SK-N-SH (cell line): ENCODE measurements around the gene THSD8. TPM values are rescaled to one million over a fixed set of nuclear protein-coding genes. Genes with fewer than 3 reads are reported as not detected.

Source experiments
- CTCF ChIA-PET: fragments of 300-600, 350-600 bp; formaldehyde crosslinking; extraction: SDS; loops from one replicate; lab custom pipeline; 2021; lab: Yijun Ruan, JAX
- POLR2A ChIA-PET: fragments of 350-600 bp; sonication (Branson Sonifier 250); formaldehyde crosslinking; extraction: SDS; loops from one replicate; lab custom pipeline; 2020; ENCODE audit warnings: antibody characterized with exemption, inconsistent platforms; lab: Yijun Ruan, JAX
- DNase-seq: peaks from one replicate; pipeline ENCODE4 v3.0.0; 2012
- H2AFZ ChIP-seq: fragments of 200-600 bp; sonication (generic); 2 replicates; pipeline ENCODE4 v1.8.1; 2016; ENCODE audit warnings: antibody characterized with exemption, mild to moderate bottlenecking, low read depth
- H3F3A ChIP-seq: fragments of 200-600 bp; sonication (generic); replicated peaks from 2 replicates; pipeline ENCODE3; 2016; ENCODE audit warnings: antibody characterized with exemption, mild to moderate bottlenecking; ENCODE audit not compliant: insufficient read depth
- H3K27ac ChIP-seq, 2 experiments: fragments of 200-500 bp in 1 of 2; fragments of 200-600 bp in 1 of 2; sonication (Bioruptor generic) in 1 of 2; sonication (generic), shearing (Covaris generic) in 1 of 2; 2 replicates each; pipeline versions ENCODE4 v1.5.1 to v1.6.1; 2014 to 2016; ENCODE audit warnings: low read depth in 2 of 2, inconsistent platforms in 1 of 2, low read length in 1 of 2, mild to moderate bottlenecking in 1 of 2, mixed read lengths in 1 of 2
- H3K27me3 ChIP-seq: fragments of 200-600 bp; sonication (generic), shearing (Covaris generic); 2 replicates; pipeline ENCODE4 v1.6.1; 2016; ENCODE audit warnings: mixed run types; ENCODE audit not compliant: insufficient read depth
- H3K36me3 ChIP-seq, 2 experiments: fragments of 200-500 bp in 1 of 2; fragments of 200-600 bp in 1 of 2; sonication (Bioruptor generic) in 1 of 2; sonication (generic) in 1 of 2; replicated peaks in 1 of 2; 2 replicates each; pipeline versions ENCODE3 to v1.5.1; 2014 to 2016; ENCODE audit warnings: low read length in 1 of 2, mild to moderate bottlenecking in 1 of 2; ENCODE audit not compliant: insufficient read depth in 2 of 2, control insufficient read depth in 1 of 2
- H3K4me1 ChIP-seq, 2 experiments: fragments of 200-500 bp in 1 of 2; fragments of 200-600 bp in 1 of 2; sonication (Bioruptor generic) in 1 of 2; sonication (generic), shearing (Covaris generic) in 1 of 2; 2 replicates each; pipeline versions ENCODE4 v1.5.1 to v1.6.1; 2014 to 2016; ENCODE audit warnings: low read depth in 1 of 2, low read length in 1 of 2, mixed run types in 1 of 2; ENCODE audit not compliant: insufficient read depth in 2 of 2, control insufficient read depth in 1 of 2
- H3K4me2 ChIP-seq: fragments of 200-600 bp; sonication (generic), shearing (Covaris generic); 2 replicates; pipeline ENCODE4 v1.6.1; 2017; ENCODE audit warnings: mixed run types
- H3K4me3 ChIP-seq, 2 experiments: fragments of 200-500 bp in 1 of 2; fragments of 200-600 bp in 1 of 2; sonication (Bioruptor generic) in 1 of 2; sonication (generic), shearing (Covaris generic) in 1 of 2; 2 replicates each; pipeline versions ENCODE4 v1.5.1 to v1.8.1; 2014 to 2016; ENCODE audit warnings: low read depth in 2 of 2, inconsistent platforms in 1 of 2, low read length in 1 of 2, mild to moderate bottlenecking in 1 of 2, mixed read lengths in 1 of 2, moderate library complexity in 1 of 2
- H3K79me2 ChIP-seq: fragments of 200-600 bp; sonication (generic); 2 replicates; pipeline ENCODE4 v1.8.1; 2017; ENCODE audit warnings: mild to moderate bottlenecking; ENCODE audit not compliant: insufficient read depth
- H3K9ac ChIP-seq: fragments of 200-600 bp; sonication (generic); 2 replicates; pipeline ENCODE4 v1.6.1; 2017; ENCODE audit warnings: mixed run types
- H3K9me2 ChIP-seq: fragments of 200-600 bp; sonication (generic); 2 replicates; pipeline ENCODE4 v1.6.1; 2017; ENCODE audit warnings: mixed run types
- H3K9me3 ChIP-seq: fragments of 200-600 bp; sonication (generic); 2 replicates; pipeline ENCODE4 v1.6.1; 2017; ENCODE audit warnings: mixed run types, mild to moderate bottlenecking, moderate library complexity
- H4K20me1 ChIP-seq: fragments of 200-600 bp; sonication (generic); 2 replicates; pipeline ENCODE4 v1.6.1; 2017; ENCODE audit warnings: mild to moderate bottlenecking, mixed run types; ENCODE audit not compliant: insufficient read depth
- EP300 ChIP-seq, 2 experiments: IDR thresholded peaks; 2 replicates each; pipeline versions ENCODE4 v1.4.0 to v1.6.1; 2012; ENCODE audit warnings: borderline replicate concordance in 1 of 2, low read depth in 1 of 2, low read length in 1 of 2
- FOSL2 ChIP-seq: IDR thresholded peaks from 2 replicates; pipeline ENCODE4 v1.4.0; 2012; ENCODE audit warnings: low read depth, mild to moderate bottlenecking, moderate library complexity, borderline replicate concordance
- FOXJ3 ChIP-seq: sonication (generic); formaldehyde crosslinking; IDR thresholded peaks from 2 replicates; pipeline ENCODE4 v1.5.1; 2020; ENCODE audit warnings: mild to moderate bottlenecking, missing genetic modification reagents
- GATA2 ChIP-seq: sonication (generic); formaldehyde crosslinking; IDR thresholded peaks from 2 replicates; pipeline ENCODE4 v1.5.0; 2020; ENCODE audit warnings: mild to moderate bottlenecking, missing genetic modification reagents
- JUND ChIP-seq: IDR thresholded peaks from 2 replicates; pipeline ENCODE4 v1.4.0; 2012
- MEF2A ChIP-seq: IDR thresholded peaks from 2 replicates; pipeline ENCODE4 v1.4.0; 2012; ENCODE audit warnings: low read depth, borderline replicate concordance
- MXI1 ChIP-seq: IDR thresholded peaks from 2 replicates; pipeline ENCODE4 v1.6.1; 2012; ENCODE audit warnings: mild to moderate bottlenecking, low read depth, low read length, improper control_type of control experiment
- NFIC ChIP-seq: IDR thresholded peaks from 2 replicates; pipeline ENCODE4 v1.4.0; 2012; ENCODE audit warnings: borderline replicate concordance
- RAD21 ChIP-seq: IDR thresholded peaks from 2 replicates; pipeline ENCODE4 v1.6.1; 2012; ENCODE audit warnings: mild to moderate bottlenecking, low read length
- RCOR1 ChIP-seq: fragments of 150-350 bp; IDR thresholded peaks from 2 replicates; pipeline ENCODE4 v1.6.1; 2017; ENCODE audit warnings: antibody characterized with exemption, low read length
- RXRA ChIP-seq: IDR thresholded peaks from 2 replicates; pipeline ENCODE4 v1.4.0; 2012; ENCODE audit warnings: low read depth, mild to moderate bottlenecking, borderline replicate concordance
- SIN3A ChIP-seq: IDR thresholded peaks from 2 replicates; pipeline ENCODE4 v1.6.1; 2012; ENCODE audit warnings: low read depth, mild to moderate bottlenecking, low read length, moderate library complexity, borderline replicate concordance
- SMC3 ChIP-seq: IDR thresholded peaks from 2 replicates; pipeline ENCODE4 v1.6.1; 2012; ENCODE audit warnings: low read depth, low read length, improper control_type of control experiment
- TCF12 ChIP-seq: IDR thresholded peaks from 2 replicates; pipeline ENCODE4 v1.4.0; 2012
- TEAD4 ChIP-seq: IDR thresholded peaks from 2 replicates; pipeline ENCODE4 v1.4.0; 2012; ENCODE audit warnings: mild to moderate bottlenecking, borderline replicate concordance; ENCODE audit not compliant: insufficient read depth
- USF1 ChIP-seq: IDR thresholded peaks from 2 replicates; pipeline ENCODE4 v1.4.0; 2012; ENCODE audit warnings: low read depth, borderline replicate concordance
- USF2 ChIP-seq: fragments of 150-350 bp; IDR thresholded peaks from 2 replicates; pipeline ENCODE4 v1.6.1; 2017; ENCODE audit warnings: antibody characterized with exemption, low read length, low read depth, borderline replicate concordance
- ZBTB33 ChIP-seq: IDR thresholded peaks from 2 replicates; pipeline ENCODE4 v1.4.0; 2012; ENCODE audit warnings: low read depth, borderline replicate concordance
- WGBS: methylation state at CpG from one replicate; pipeline ENCODE4 v1.1.6; 2017; ENCODE audit warnings: low lambda C conversion rate; 5-methylcytosine and 5-hydroxymethylcytosine counted together
- polyA plus RNA-seq, 3 experiments: library from polyadenylated mRNA; depleted of rRNA; stranded (reverse); fragments of >200 nt; gene quantifications; 2 replicates each; pipeline ENCODE4 v1.2.3, GENCODE V29; 2012
- TF ChIP-seq, protein P1 (sequence below): IDR thresholded peaks from 2 replicates; pipeline ENCODE4; 2012
- TF ChIP-seq, protein P2 (sequence below): IDR thresholded peaks from 2 replicates; pipeline ENCODE4 v1.6.1; 2012; ENCODE audit warnings: mild to moderate bottlenecking, low read depth, low read length, moderate library complexity
- TF ChIP-seq, protein P3 (sequence below): fragments of 150-350 bp; IDR thresholded peaks from 2 replicates; pipeline ENCODE4 v1.6.1; 2016; ENCODE audit warnings: mild to moderate bottlenecking, low read depth, low read length
- TF ChIP-seq, protein P4 (sequence below): fragments of 200-600 bp; sonication (generic); IDR thresholded peaks from 2 replicates; pipeline ENCODE4 v1.6.1; 2017; ENCODE audit warnings: antibody characterized with exemption, mild to moderate bottlenecking, moderate library complexity

THSD8 gene
- polyA plus RNA-seq, 1 of the 3 experiments (the other 2 are of a cell fraction): not detected

DNA sequence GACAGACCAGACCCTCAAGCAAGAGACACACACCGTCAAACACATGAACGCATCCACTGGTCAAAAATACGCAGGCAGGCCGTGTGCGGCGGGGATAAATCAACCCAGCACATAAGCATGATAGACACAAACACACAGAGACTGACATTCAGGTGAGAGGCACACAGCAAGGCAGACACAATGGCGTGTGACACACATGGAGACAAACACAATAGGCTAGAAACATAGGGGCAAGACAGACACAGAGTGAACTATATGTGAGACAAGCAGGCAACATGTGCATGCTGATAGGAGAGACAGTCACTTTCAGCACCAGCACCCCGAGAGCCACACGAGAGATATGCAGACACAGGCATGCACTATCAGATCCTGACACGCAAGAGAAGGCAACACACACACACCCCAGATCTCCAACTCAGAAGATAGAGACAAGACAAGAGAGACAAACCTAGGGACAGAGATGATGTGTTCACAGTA, 17.4 kb upstream of the THSD8 start:
- H3F3A ChIP-seq: peaks cover 71% of the 10 kb centered on the region
- H3K9me2 ChIP-seq: no peaks in the 10 kb centered on the region
- H3K9me3 ChIP-seq: no peaks in the 10 kb centered on the region
- no peak overlapping the region for H3K4me2 ChIP-seq
- 65% methylated on average over 10 of the region's 10 CpGs for WGBS
- no peak overlapping the region for H3K4me3 ChIP-seq
- no peaks in the 10 kb centered on the region for H4K20me1 ChIP-seq
- ChIA-PET CTCF (no interaction called here), POLR2A (interaction anchor here (0.8 kb wide), 1 partner anchor 8 kb away, joined by 4 read pairs; no protein-coding TSS in a partner anchor)
- H3K36me3 ChIP-seq: no peaks in the 10 kb centered on the region
- no peaks in the 10 kb centered on the region for H3K27me3 ChIP-seq
- H3K27ac ChIP-seq: peak overlapping the region; percentile 97 to 98
- H3K4me1 ChIP-seq: peaks cover 47 to 68% of the 10 kb centered on the region in 2 experiments
- H3K9ac ChIP-seq: no peak overlapping the region
- H2AFZ ChIP-seq: no peak overlapping the region
- DNase-seq: no peak
- no peaks in the 10 kb centered on the region for H3K79me2 ChIP-seq
- TF ChIP-seq RAD21 (no peak), ZBTB33 (no peak), USF1 (no peak), RCOR1 (0 out of 2 replicates have a peak, but pooled peaks have one; percentile 1), JUND (no peak), RXRA (no peak), MEF2A (no peak), MXI1 (peak; percentile 91; the same call in 1 of the 2 replicates), FOSL2 (no peak), TEAD4 (no peak), TCF12 (no peak), SIN3A (no peak), USF2 (no peak), FOXJ3 (CRISPR knock-in tag) (no peak), EP300 (IDR thresholded peaks at IDR 0.05; ENCODE audit: borderline replicate concordance in 1 of 2, low read depth in 1 of 2, low read length in 1 of 2) (peak in 1 of 2 experiments; percentile 36; a peak in 1 of 4 replicates), SMC3 (peak; percentile 0; the same call in 1 of the 2 replicates), NFIC (no peak), GATA2 (CRISPR knock-in tag) (peak; percentile 71)
- TF ChIP-seq, protein P1, sequence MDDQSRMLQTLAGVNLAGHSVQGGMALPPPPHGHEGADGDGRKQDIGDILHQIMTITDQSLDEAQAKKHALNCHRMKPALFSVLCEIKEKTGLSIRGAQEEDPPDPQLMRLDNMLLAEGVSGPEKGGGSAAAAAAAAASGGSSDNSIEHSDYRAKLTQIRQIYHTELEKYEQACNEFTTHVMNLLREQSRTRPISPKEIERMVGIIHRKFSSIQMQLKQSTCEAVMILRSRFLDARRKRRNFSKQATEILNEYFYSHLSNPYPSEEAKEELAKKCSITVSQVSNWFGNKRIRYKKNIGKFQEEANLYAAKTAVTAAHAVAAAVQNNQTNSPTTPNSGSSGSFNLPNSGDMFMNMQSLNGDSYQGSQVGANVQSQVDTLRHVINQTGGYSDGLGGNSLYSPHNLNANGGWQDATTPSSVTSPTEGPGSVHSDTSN: no peak
- TF ChIP-seq, protein P2, sequence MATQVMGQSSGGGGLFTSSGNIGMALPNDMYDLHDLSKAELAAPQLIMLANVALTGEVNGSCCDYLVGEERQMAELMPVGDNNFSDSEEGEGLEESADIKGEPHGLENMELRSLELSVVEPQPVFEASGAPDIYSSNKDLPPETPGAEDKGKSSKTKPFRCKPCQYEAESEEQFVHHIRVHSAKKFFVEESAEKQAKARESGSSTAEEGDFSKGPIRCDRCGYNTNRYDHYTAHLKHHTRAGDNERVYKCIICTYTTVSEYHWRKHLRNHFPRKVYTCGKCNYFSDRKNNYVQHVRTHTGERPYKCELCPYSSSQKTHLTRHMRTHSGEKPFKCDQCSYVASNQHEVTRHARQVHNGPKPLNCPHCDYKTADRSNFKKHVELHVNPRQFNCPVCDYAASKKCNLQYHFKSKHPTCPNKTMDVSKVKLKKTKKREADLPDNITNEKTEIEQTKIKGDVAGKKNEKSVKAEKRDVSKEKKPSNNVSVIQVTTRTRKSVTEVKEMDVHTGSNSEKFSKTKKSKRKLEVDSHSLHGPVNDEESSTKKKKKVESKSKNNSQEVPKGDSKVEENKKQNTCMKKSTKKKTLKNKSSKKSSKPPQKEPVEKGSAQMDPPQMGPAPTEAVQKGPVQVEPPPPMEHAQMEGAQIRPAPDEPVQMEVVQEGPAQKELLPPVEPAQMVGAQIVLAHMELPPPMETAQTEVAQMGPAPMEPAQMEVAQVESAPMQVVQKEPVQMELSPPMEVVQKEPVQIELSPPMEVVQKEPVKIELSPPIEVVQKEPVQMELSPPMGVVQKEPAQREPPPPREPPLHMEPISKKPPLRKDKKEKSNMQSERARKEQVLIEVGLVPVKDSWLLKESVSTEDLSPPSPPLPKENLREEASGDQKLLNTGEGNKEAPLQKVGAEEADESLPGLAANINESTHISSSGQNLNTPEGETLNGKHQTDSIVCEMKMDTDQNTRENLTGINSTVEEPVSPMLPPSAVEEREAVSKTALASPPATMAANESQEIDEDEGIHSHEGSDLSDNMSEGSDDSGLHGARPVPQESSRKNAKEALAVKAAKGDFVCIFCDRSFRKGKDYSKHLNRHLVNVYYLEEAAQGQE: no peak
- TF ChIP-seq, protein P3, sequence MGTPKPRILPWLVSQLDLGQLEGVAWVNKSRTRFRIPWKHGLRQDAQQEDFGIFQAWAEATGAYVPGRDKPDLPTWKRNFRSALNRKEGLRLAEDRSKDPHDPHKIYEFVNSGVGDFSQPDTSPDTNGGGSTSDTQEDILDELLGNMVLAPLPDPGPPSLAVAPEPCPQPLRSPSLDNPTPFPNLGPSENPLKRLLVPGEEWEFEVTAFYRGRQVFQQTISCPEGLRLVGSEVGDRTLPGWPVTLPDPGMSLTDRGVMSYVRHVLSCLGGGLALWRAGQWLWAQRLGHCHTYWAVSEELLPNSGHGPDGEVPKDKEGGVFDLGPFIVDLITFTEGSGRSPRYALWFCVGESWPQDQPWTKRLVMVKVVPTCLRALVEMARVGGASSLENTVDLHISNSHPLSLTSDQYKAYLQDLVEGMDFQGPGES: no peak
- TF ChIP-seq, protein P4, sequence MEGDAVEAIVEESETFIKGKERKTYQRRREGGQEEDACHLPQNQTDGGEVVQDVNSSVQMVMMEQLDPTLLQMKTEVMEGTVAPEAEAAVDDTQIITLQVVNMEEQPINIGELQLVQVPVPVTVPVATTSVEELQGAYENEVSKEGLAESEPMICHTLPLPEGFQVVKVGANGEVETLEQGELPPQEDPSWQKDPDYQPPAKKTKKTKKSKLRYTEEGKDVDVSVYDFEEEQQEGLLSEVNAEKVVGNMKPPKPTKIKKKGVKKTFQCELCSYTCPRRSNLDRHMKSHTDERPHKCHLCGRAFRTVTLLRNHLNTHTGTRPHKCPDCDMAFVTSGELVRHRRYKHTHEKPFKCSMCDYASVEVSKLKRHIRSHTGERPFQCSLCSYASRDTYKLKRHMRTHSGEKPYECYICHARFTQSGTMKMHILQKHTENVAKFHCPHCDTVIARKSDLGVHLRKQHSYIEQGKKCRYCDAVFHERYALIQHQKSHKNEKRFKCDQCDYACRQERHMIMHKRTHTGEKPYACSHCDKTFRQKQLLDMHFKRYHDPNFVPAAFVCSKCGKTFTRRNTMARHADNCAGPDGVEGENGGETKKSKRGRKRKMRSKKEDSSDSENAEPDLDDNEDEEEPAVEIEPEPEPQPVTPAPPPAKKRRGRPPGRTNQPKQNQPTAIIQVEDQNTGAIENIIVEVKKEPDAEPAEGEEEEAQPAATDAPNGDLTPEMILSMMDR: no peak
